ENCODE measurements around the gene KCP. TPM values are rescaled to one million over a fixed set of nuclear protein-coding genes. Genes with fewer than 3 reads are reported as not detected.

Gene KCP
- total and polyA plus RNA-seq, 2 of the 13 experiments (the other 11 are each of a cell fraction or from before 2014, with no cell fraction given) = 0.37 to 1.0 TPM

DNA sequence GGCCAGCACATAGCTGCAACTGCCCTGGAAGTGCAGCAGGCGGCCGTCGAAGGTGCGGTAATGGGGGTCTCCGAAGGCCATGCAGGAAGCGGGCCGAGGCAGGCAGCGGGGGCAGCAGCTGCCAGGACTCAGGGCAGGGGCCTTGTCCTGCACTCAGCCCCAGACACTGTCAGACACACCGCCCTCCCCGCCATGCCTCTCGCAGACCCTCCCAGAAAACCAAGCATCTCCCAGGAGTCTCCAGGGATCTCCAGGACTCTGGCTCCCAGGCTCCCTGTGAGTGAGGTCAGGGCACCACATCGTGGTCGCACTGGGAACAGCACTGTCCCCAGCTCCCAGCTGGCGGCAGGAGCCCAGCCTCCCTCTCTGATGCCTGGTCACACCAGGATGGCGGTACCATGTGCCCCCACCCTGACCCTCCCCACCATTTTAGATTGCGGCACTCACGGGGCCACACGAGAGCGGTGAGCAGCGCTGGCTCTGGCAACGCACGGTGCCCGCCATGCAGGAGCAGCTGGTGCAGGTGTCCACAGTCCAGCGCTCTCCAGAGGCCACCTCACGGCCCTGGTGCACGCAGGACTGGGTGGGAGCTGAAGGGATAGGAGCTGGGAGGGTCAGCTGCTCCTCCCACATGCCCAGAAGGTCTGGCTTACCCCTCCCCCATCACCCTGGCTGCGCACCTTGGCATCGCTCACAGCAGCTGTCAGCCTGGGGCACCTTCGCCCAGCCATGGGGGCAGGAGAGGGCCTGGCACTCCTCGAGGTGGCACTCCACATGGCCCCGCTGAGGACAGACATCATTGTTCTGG is 30.4 kb downstream of the KCP start (continued):
- TF ChIP-seq ZNF792 (CRISPR knock-in tag; IDR thresholded peaks at IDR 0.05) = no peak
- TF ChIP-seq, protein P1, sequence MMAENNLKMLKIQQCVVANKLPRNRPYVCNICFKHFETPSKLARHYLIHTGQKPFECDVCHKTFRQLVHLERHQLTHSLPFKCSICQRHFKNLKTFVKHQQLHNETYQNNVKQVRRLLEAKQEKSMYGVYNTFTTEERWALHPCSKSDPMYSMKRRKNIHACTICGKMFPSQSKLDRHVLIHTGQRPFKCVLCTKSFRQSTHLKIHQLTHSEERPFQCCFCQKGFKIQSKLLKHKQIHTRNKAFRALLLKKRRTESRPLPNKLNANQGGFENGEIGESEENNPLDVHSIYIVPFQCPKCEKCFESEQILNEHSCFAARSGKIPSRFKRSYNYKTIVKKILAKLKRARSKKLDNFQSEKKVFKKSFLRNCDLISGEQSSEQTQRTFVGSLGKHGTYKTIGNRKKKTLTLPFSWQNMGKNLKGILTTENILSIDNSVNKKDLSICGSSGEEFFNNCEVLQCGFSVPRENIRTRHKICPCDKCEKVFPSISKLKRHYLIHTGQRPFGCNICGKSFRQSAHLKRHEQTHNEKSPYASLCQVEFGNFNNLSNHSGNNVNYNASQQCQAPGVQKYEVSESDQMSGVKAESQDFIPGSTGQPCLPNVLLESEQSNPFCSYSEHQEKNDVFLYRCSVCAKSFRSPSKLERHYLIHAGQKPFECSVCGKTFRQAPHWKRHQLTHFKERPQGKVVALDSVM (CRISPR knock-in tag; IDR thresholded peaks at IDR 0.05) = no peak
- TF ChIP-seq ZNF614 (CRISPR knock-in tag; IDR thresholded peaks at IDR 0.05; ENCODE audit: borderline replicate concordance) = peak; percentile 24; the same call in 1 of the 2 replicates
- TF ChIP-seq ZNF550 (CRISPR knock-in tag; IDR thresholded peaks at IDR 0.05; ENCODE audit: borderline replicate concordance) = no peak
- TF ChIP-seq, protein P2, sequence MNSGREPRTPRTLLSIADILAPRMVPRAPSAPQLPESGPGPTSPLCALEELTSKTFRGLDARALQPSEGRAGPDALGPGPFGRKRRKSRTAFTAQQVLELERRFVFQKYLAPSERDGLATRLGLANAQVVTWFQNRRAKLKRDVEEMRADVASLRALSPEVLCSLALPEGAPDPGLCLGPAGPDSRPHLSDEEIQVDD (CRISPR knock-in tag; IDR thresholded peaks at IDR 0.05; ENCODE audit: borderline replicate concordance) = 0 out of 2 replicates have a peak, but pooled peaks have one; percentile 57
- TF ChIP-seq GABPA (IDR thresholded peaks at IDR 0.05; ENCODE audit: low read depth, low read length) = no peak
- no peak for TF ChIP-seq GABPA (CRISPR knock-in tag; IDR thresholded peaks at IDR 0.05; ENCODE audit: low read depth)
- TF ChIP-seq, protein P3, sequence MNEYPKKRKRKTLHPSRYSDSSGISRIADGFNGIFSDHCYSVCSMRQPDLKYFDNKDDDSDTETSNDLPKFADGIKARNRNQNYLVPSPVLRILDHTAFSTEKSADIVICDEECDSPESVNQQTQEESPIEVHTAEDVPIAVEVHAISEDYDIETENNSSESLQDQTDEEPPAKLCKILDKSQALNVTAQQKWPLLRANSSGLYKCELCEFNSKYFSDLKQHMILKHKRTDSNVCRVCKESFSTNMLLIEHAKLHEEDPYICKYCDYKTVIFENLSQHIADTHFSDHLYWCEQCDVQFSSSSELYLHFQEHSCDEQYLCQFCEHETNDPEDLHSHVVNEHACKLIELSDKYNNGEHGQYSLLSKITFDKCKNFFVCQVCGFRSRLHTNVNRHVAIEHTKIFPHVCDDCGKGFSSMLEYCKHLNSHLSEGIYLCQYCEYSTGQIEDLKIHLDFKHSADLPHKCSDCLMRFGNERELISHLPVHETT (CRISPR knock-in tag; conservative IDR thresholded peaks at IDR 0.05) = no peak
- TF ChIP-seq GATA4 (IDR thresholded peaks at IDR 0.05; ENCODE audit: borderline replicate concordance, low read depth) = no peak
- TF ChIP-seq ERF (CRISPR knock-in tag; IDR thresholded peaks at IDR 0.05) = 0 out of 2 replicates have a peak, but pooled peaks have one; percentile 25
- no peak for TF ChIP-seq YEATS4 (CRISPR knock-in tag; IDR thresholded peaks at IDR 0.05; ENCODE audit: borderline replicate concordance)
- TF ChIP-seq CCAR2 (optimal IDR thresholded peaks at IDR 0.05; ENCODE audit: low read depth, low read length) = no peak
- TF ChIP-seq KMT2A (CRISPR knock-in tag; IDR thresholded peaks at IDR 0.05) = no peak
- TF ChIP-seq, protein P4, sequence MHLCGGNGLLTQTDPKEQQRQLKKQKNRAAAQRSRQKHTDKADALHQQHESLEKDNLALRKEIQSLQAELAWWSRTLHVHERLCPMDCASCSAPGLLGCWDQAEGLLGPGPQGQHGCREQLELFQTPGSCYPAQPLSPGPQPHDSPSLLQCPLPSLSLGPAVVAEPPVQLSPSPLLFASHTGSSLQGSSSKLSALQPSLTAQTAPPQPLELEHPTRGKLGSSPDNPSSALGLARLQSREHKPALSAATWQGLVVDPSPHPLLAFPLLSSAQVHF (CRISPR knock-in tag; IDR thresholded peaks at IDR 0.05) = no peak
- TF ChIP-seq, protein P5, sequence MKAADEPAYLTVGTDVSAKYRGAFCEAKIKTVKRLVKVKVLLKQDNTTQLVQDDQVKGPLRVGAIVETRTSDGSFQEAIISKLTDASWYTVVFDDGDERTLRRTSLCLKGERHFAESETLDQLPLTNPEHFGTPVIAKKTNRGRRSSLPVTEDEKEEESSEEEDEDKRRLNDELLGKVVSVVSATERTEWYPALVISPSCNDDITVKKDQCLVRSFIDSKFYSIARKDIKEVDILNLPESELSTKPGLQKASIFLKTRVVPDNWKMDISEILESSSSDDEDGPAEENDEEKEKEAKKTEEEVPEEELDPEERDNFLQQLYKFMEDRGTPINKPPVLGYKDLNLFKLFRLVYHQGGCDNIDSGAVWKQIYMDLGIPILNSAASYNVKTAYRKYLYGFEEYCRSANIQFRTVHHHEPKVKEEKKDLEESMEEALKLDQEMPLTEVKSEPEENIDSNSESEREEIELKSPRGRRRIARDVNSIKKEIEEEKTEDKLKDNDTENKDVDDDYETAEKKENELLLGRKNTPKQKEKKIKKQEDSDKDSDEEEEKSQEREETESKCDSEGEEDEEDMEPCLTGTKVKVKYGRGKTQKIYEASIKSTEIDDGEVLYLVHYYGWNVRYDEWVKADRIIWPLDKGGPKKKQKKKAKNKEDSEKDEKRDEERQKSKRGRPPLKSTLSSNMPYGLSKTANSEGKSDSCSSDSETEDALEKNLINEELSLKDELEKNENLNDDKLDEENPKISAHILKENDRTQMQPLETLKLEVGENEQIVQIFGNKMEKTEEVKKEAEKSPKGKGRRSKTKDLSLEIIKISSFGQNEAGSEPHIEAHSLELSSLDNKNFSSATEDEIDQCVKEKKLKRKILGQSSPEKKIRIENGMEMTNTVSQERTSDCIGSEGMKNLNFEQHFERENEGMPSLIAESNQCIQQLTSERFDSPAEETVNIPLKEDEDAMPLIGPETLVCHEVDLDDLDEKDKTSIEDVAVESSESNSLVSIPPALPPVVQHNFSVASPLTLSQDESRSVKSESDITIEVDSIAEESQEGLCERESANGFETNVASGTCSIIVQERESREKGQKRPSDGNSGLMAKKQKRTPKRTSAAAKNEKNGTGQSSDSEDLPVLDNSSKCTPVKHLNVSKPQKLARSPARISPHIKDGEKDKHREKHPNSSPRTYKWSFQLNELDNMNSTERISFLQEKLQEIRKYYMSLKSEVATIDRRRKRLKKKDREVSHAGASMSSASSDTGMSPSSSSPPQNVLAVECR (CRISPR knock-in tag; IDR thresholded peaks at IDR 0.05; ENCODE audit: borderline replicate concordance) = no peak
- no peak for TF ChIP-seq MZF1 (CRISPR knock-in tag; IDR thresholded peaks at IDR 0.05; ENCODE audit: borderline replicate concordance)
- no peak for TF ChIP-seq XRCC5 (optimal IDR thresholded peaks at IDR 0.05; ENCODE audit: low read length)
- TF ChIP-seq, protein P6, sequence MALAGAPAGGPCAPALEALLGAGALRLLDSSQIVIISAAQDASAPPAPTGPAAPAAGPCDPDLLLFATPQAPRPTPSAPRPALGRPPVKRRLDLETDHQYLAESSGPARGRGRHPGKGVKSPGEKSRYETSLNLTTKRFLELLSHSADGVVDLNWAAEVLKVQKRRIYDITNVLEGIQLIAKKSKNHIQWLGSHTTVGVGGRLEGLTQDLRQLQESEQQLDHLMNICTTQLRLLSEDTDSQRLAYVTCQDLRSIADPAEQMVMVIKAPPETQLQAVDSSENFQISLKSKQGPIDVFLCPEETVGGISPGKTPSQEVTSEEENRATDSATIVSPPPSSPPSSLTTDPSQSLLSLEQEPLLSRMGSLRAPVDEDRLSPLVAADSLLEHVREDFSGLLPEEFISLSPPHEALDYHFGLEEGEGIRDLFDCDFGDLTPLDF (CRISPR knock-in tag; IDR thresholded peaks at IDR 0.05) = no peak
- no peak for TF ChIP-seq MYC (CRISPR knock-in tag; IDR thresholded peaks at IDR 0.05; ENCODE audit: borderline replicate concordance)
- TF ChIP-seq SRY (CRISPR knock-in tag; IDR thresholded peaks at IDR 0.05) = no peak
